Stimulated activated naive CD4-positive, alpha-beta T cell treated with Interleukin-2 at 50 U/mL for 16 hours (primary cell): ENCODE measurements around the gene NADSYN1.

Source experiments
- DNase-seq: peaks from one replicate; lab custom pipeline; 2025; lab: John Stamatoyannopoulos, UW

NADSYN1 gene

GRCh38 chr11:71474141-71474770, 21.3 kb downstream of the NADSYN1 start:
- DNase-seq, result no peak

- no peak for DNase-seq
Measured at GRCh38 chr11:71474771-71475483, 21.9 kb downstream of the NADSYN1 start.

GRCh38 chr11:71476031-71476430, 23.0 kb downstream of the NADSYN1 start:
- DNase-seq, result no peak

- DNase-seq, result no peak
Measured at GRCh38 chr11:71476926-71477640, 24.1 kb downstream of the NADSYN1 start.

- DNase-seq, result no peak
Measured at GRCh38 chr11:71477641-71478527, 24.9 kb downstream of the NADSYN1 start.

GRCh38 chr11:71478528-71478840, 25.5 kb downstream of the NADSYN1 start:
- DNase-seq, result no peak

- no peak for DNase-seq
Measured at GRCh38 chr11:71481101-71481960, 28.3 kb downstream of the NADSYN1 start.

GRCh38 chr11:71482216-71482615, 29.2 kb downstream of the NADSYN1 start:
- DNase-seq, result no peak

- DNase-seq, result no peak
Measured at GRCh38 chr11:71482746-71483364, 29.9 kb downstream of the NADSYN1 start.

GRCh38 chr11:71483692-71484091, 30.7 kb downstream of the NADSYN1 start:
- DNase-seq, result no peak

- no peak for DNase-seq
Measured at GRCh38 chr11:71484248-71485062, 31.5 kb downstream of the NADSYN1 start.

- DNase-seq, result no peak
Measured at GRCh38 chr11:71485063-71485399, 32.0 kb downstream of the NADSYN1 start.

GRCh38 chr11:71485466-71485865, 32.5 kb downstream of the NADSYN1 start:
- DNase-seq, result no peak

GRCh38 chr11:71486320-71486719, 33.3 kb downstream of the NADSYN1 start:
- DNase-seq, result no peak

GRCh38 chr11:71488681-71489270, 35.8 kb downstream of the NADSYN1 start:
- DNase-seq, result no peak

- DNase-seq, result peak; percentile 36
Measured at GRCh38 chr11:71489311-71490043, 36.5 kb downstream of the NADSYN1 start.

GRCh38 chr11:71490044-71490730, 37.2 kb downstream of the NADSYN1 start:
- DNase-seq, result no peak

GRCh38 chr11:71490731-71491390, 37.9 kb downstream of the NADSYN1 start:
- DNase-seq, result no peak
